Large intestine (tissue), 3 donors: ENCODE measurements around the gene CARM1. TPM values are rescaled to one million over a fixed set of nuclear protein-coding genes. Genes with fewer than 3 reads are reported as not detected.

Source experiments
- DNase-seq, 2 donors: peaks; one replicate each; pipeline versions ENCODE4 v3.0.0 to v3.0.0-alpha.2; 2013
- H3K27ac ChIP-seq: one replicate; pipeline ENCODE4 v1.5.1; 2013; ENCODE audit warnings: low read length
- H3K27me3 ChIP-seq: 2 replicates; pipeline ENCODE4 v1.6.1; 2013; ENCODE audit warnings: low read length; ENCODE audit not compliant: control insufficient read depth, insufficient read depth
- H3K36me3 ChIP-seq: 2 replicates; pipeline ENCODE4 v1.6.1; 2013; ENCODE audit warnings: low read length; ENCODE audit not compliant: control insufficient read depth, insufficient read depth
- H3K4me1 ChIP-seq: one replicate; pipeline ENCODE4 v1.6.1; 2013; ENCODE audit warnings: low read length; ENCODE audit not compliant: control insufficient read depth, insufficient read depth
- H3K4me3 ChIP-seq: one replicate; pipeline ENCODE4 v1.5.1; 2013; ENCODE audit warnings: low read length
- H3K9me3 ChIP-seq: one replicate; pipeline ENCODE4 v1.6.1; 2013; ENCODE audit warnings: mild to moderate bottlenecking, low read depth, low read length, moderate library complexity; ENCODE audit not compliant: control insufficient read depth
- WGBS: methylation state at CpG from one replicate; pipeline ENCODE4 v1.1.5; 2013; ENCODE audit warnings: low lambda C conversion rate; ENCODE audit not compliant: insufficient coverage; 5-methylcytosine and 5-hydroxymethylcytosine counted together
- polyA plus RNA-seq: library from polyadenylated mRNA; unstranded; fragments of 120-200 nt; gene quantifications from one replicate; pipeline ENCODE4 v1.2.1, GENCODE V29; 2013

CARM1 gene
- polyA plus RNA-seq, 1 donor = 44.6 TPM

DNA sequence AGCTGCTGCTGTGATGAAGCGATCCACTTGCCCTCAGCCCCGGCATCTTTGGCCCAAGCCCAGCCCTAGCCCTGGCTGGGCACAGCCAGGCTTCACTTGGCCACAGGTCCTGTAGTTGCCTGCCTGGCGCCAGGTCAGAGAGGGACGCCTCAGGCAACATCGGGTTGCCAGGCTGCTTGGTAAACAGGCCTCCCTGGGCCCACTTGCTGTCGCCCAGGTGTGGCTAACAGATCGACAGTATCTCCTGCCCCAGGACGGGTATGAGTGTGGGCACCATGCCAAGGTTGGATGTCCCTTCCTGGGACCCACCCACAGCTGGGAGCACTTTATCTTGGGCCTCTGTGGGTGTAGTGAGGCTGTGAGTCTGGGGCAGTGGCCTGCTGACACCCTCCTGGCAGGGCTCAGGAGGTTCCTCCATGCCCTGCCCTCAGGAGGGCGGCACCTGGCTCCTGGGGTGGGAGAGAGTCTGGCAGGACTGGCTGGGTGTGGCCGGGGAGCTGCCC lies 27.8 kb downstream of the CARM1 start:
- no peak overlapping the region for H3K4me3 ChIP-seq
- H3K9me3 ChIP-seq = no peaks in the 10 kb centered on the region
- H3K27me3 ChIP-seq = no peaks in the 10 kb centered on the region
- peaks cover 6% of the 10 kb centered on the region for H3K4me1 ChIP-seq
- peak overlapping the region; percentile 17 for H3K27ac ChIP-seq
- WGBS = no CpG with 5 or more reads among the region's 10 CpGs
- peak; percentile 48 to 64 for DNase-seq
- peaks cover under 1% of the 10 kb centered on the region for H3K36me3 ChIP-seq

DNA sequence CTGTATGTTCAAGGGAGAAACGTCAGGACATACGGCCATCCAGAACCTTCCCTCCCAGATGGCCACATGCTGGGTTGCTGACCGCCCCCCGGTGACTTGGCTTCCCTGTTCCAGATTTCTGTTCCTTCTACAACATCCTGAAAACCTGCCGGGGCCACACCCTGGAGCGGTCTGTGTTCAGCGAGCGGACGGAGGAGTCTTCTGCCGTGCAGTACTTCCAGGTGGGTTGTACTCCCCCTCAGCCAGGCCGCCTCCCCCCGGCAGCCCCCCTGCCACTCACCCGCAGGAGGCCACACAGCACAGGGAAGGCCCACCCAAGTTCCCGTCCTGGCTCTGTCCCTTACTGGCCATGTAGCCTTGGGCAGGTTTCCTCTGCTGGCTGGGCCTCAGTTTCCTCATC lies 36.6 kb downstream of the CARM1 start:
- WGBS = no CpG with 5 or more reads among the region's 14 CpGs
- no peaks in the 10 kb centered on the region for H3K9me3 ChIP-seq
- no peak for DNase-seq
- H3K36me3 ChIP-seq = peaks cover 54% of the 10 kb centered on the region
- H3K4me1 ChIP-seq = no peaks in the 10 kb centered on the region
- H3K4me3 ChIP-seq = no peak overlapping the region
- no peaks in the 10 kb centered on the region for H3K27me3 ChIP-seq
- H3K27ac ChIP-seq = no peak overlapping the region

DNA sequence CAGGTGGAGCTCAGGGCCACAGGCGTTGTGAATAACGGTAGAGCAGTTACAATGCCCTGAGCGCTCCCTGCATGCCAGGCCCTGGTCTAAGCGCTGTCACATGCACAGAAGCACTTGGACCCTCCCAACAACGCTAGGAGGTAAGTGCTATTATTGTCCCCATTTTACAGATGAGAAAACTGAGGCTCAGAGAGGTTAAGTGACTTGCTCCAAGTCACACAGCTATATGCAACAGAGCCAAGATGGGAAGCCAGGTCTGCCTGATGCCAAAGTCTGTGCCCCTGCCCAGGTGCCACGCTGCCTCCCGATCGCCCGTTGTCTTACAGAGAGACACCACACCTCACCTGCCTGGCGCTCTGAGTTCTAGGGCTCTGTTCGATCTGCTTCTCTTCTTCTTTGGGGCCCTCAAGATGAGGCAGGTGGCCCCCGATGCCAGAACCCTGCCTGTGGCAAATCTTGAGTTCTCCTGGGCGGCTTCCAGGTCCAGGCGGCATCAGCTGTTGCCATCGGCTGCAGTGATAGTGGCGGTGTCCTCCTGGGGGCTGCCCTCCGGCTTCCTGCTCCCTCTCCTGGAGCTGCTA lies 37.1 kb downstream of the CARM1 start:
- Histone ChIP-seq H3K4me1 (no peaks in the 10 kb centered on the region), H3K36me3 (peaks cover 56% of the 10 kb centered on the region), H3K27me3 (no peaks in the 10 kb centered on the region), H3K4me3 (no peak overlapping the region), H3K9me3 (no peaks in the 10 kb centered on the region), H3K27ac (no peak overlapping the region)
- WGBS = no CpG with 5 or more reads among the region's 17 CpGs
- no peak for DNase-seq

DNA sequence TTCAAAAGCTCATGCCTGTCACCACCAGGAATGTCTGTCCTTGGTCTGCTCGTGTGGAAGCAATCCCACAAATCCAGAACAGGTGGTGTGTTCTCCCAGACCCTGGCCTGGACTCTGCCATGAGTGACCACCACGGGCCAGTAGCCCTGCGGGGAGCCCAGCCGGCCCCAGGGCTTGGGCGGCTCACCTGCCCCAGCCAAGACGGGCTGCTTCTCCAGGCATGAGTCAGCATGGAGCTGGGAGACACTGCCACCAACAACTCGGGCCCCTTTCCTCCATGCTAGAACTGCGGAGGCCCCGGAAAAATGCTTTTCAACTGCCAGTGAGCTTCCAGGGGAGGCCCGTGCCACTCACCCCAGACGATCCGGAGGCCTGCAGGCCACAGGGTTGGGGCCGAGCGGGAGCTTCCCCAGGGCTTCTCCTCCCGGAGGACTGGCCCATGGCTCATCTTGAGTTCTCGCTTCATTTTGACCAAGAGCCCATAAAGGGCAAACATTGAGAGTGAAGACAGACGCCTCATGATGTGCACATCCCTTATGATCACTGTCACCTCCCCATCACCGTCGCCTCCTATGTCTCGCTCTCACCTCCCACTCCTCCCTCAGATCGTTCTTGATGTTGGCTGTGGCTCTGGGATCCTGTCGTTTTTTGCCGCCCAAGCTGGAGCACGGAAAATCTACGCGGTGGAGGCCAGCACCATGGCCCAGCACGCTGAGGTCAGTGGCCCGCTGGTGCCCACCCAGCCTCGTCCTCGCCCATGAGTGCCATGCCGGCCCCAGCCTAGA lies 40.4 kb downstream of the CARM1 start:
- H3K27ac ChIP-seq = no peak overlapping the region
- H3K4me3 ChIP-seq = no peak overlapping the region
- peaks cover 9% of the 10 kb centered on the region for H3K4me1 ChIP-seq
- no peak for DNase-seq
- H3K27me3 ChIP-seq = no peaks in the 10 kb centered on the region
- no peaks in the 10 kb centered on the region for H3K9me3 ChIP-seq
- WGBS = no CpG with 5 or more reads among the region's 31 CpGs
- H3K36me3 ChIP-seq = peaks cover 74% of the 10 kb centered on the region

DNA sequence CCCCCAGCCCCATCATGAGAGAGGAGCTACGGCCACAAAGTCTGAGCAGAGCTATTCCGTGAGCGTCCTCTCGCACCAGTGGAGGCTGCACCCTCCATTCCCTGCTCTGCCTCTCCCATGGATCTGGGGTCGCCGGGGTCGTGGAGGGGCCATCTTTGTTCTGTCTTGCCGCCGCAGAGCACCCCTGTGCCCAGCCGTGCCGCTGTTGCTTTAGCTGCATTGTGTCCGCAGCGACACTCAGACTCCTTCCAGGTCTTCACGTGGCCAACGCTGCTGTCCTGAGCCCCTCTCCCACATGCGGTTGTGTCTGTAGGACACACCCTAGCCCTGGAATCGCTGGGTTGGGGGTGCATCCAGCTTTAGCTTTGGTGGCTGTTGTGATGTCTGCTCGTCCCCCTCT lies 41.3 kb downstream of the CARM1 start:
- Histone ChIP-seq H3K4me3 (no peak overlapping the region), H3K27ac (no peak overlapping the region), H3K9me3 (no peaks in the 10 kb centered on the region), H3K4me1 (peaks cover 9% of the 10 kb centered on the region), H3K36me3 (peaks cover 74% of the 10 kb centered on the region), H3K27me3 (no peaks in the 10 kb centered on the region)
- WGBS = no CpG with 5 or more reads among the region's 18 CpGs
- no peak for DNase-seq

- Histone ChIP-seq H3K27me3 (no peaks in the 10 kb centered on the region), H3K27ac (no peak overlapping the region), H3K9me3 (no peaks in the 10 kb centered on the region), H3K4me1 (peaks cover 9% of the 10 kb centered on the region), H3K36me3 (peaks cover 71% of the 10 kb centered on the region), H3K4me3 (no peak overlapping the region)
- WGBS = no CpG with 5 or more reads among the region's 24 CpGs
- no peak for DNase-seq
These were observed 42.5 kb downstream of the CARM1 start for GRCh38 chr19:10913716-10914340.

GRCh38 chr19:10915130-10916091 lies 44.1 kb downstream of the CARM1 start:
- peaks cover 79% of the 10 kb centered on the region for H3K36me3 ChIP-seq
- H3K27ac ChIP-seq = no peak overlapping the region
- WGBS = no CpG with 5 or more reads among the region's 19 CpGs
- peak; percentile 31 to 50 for DNase-seq
- H3K9me3 ChIP-seq = no peaks in the 10 kb centered on the region
- peaks cover 9% of the 10 kb centered on the region for H3K4me1 ChIP-seq
- H3K27me3 ChIP-seq = no peaks in the 10 kb centered on the region
- H3K4me3 ChIP-seq = no peak overlapping the region

- no peak for DNase-seq
- no peaks in the 10 kb centered on the region for H3K27me3 ChIP-seq
- no peak overlapping the region for H3K4me3 ChIP-seq
- no CpG with 5 or more reads among the region's 6 CpGs for WGBS
- H3K4me1 ChIP-seq = peaks cover 9% of the 10 kb centered on the region
- H3K27ac ChIP-seq = no peak overlapping the region
- peaks cover 84% of the 10 kb centered on the region for H3K36me3 ChIP-seq
- H3K9me3 ChIP-seq = no peaks in the 10 kb centered on the region
These were observed 45.2 kb downstream of the CARM1 start for GRCh38 chr19:10916602-10917001.

GRCh38 chr19:10918359-10918758 lies 47.0 kb downstream of the CARM1 start:
- no peaks in the 10 kb centered on the region for H3K27me3 ChIP-seq
- H3K36me3 ChIP-seq = peaks cover 84% of the 10 kb centered on the region
- DNase-seq = no peak
- no CpG with 5 or more reads among the region's 11 CpGs for WGBS
- no peak overlapping the region for H3K4me3 ChIP-seq
- H3K4me1 ChIP-seq = peaks cover 9% of the 10 kb centered on the region
- no peak overlapping the region for H3K27ac ChIP-seq
- no peaks in the 10 kb centered on the region for H3K9me3 ChIP-seq
